Measurements from ENCODE around the gene TNNI2.

TNNI2 gene

DNA sequence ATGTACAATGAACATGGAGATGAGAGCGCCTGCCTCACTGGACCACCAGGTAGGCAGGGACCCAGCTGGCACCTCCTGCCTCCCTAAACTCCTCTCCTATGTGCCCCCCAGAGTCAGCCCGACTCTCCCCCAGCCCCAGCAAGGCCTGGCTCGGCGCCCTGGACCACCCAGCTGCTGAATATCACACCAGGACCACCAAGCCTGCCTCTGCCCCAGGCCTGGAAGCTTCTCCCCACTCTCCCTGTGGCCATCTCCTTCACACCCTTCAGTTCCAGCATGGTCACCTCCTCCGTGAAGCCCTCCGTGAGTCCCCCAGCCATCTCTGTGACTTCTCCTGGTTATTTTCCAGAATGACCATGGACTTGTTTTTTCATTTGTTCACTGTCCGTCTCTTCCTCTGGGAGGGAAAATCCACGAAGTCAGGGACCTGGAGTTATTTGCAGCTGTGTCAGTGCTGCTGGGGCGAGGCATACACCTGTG, 7.7 kb downstream of the TNNI2 start:
- TF ChIP-seq CTCF (conservative IDR thresholded peaks at IDR 0.05) (no peak), ZFX (IDR thresholded peaks at IDR 0.05) (no peak)
- no peak overlapping the region for H3K27ac ChIP-seq

- no peak overlapping the region for H3K27ac ChIP-seq
- no peak for TF ChIP-seq CTCF (conservative IDR thresholded peaks at IDR 0.05)
- TF ChIP-seq ZFX (IDR thresholded peaks at IDR 0.05): no peak
These were observed 8.4 kb downstream of the TNNI2 start for GRCh38 chr11:1847006-1847735.

DNA sequence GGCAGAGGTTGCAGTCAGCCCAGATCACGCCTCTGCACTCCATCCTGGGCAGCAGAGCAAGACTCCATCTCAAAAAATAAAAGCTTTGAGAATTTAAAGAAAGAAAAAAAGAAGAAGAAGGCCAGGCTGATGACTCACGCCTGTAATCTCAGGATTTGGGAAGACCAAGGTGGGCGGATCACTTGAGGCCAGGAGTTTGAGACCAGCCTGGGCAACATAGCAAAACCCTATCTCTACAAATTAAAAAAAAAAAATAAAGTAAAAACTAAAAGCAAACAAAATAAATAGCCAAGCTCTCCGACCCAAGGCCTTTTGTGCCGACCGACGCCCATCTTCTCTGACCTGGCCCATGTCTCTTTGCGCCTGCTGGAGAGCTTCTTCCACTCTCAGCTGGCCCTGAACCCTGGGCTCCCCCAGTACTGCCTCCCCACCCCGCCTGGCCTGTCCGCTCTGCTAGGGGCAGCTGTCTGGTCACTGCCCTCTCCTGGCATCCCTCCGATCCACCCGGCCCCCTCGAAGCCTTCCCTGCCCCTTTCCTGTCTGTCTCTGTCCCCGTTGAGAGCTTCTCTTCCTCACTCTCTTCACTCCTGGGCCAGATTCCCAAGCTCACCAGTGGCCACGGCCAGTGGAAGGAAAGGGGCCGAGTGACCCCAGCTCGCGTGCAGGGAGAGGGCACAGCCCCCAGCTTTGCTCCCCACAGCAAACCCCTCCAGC, 9.3 kb downstream of the TNNI2 start:
- no peak overlapping the region for H3K27ac ChIP-seq
- TF ChIP-seq CTCF (conservative IDR thresholded peaks at IDR 0.05): no peak
- TF ChIP-seq ZFX (IDR thresholded peaks at IDR 0.05): no peak

- no peak for TF ChIP-seq CTCF (conservative IDR thresholded peaks at IDR 0.05)
- no peak for TF ChIP-seq ZFX (IDR thresholded peaks at IDR 0.05)
These were observed 10.1 kb downstream of the TNNI2 start for GRCh38 chr11:1848640-1849430.

DNA sequence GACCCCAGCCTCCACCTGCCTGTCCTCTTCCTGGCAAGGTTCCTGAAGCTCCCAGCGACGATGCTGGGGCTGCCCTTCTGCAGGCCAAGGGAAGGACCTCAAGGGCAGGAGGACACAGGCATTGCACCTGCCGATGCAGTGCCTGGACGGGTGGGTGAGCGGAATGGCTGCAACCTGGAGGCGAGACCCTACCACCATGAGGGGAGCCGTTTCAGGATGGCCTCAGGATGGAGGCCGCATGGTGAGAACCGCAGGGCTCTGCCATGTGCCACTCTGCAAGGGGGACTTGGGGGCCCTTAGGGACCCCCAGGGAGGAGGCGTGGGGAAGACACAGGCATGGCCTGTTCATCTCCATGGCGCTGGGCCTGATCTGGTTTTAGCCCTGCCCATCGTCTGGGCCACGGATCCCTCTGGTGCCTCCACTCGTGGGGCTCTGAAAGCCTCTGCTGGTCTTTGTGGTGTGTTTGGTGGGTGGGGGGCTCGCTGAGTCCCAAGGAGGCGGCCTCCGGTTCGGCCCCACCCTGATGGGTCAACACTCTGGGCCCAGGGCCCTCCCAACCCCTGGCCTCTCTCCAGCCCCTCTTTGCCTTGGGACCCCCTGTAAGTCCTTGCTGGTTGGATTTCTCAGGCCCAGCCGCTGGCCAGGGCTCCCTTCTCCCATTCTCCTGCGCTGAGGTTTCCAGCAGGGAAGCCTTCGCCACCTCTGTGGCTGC, 12.8 kb downstream of the TNNI2 start:
- H3K27ac ChIP-seq: no peak overlapping the region
- no peak for TF ChIP-seq ZFX (IDR thresholded peaks at IDR 0.05)
- TF ChIP-seq CTCF (conservative IDR thresholded peaks at IDR 0.05): no peak

More at GRCh38 chr11:1848640-1849430, 10.1 kb downstream of the TNNI2 start:
- H3K27ac ChIP-seq: no peak overlapping the region

DNA sequence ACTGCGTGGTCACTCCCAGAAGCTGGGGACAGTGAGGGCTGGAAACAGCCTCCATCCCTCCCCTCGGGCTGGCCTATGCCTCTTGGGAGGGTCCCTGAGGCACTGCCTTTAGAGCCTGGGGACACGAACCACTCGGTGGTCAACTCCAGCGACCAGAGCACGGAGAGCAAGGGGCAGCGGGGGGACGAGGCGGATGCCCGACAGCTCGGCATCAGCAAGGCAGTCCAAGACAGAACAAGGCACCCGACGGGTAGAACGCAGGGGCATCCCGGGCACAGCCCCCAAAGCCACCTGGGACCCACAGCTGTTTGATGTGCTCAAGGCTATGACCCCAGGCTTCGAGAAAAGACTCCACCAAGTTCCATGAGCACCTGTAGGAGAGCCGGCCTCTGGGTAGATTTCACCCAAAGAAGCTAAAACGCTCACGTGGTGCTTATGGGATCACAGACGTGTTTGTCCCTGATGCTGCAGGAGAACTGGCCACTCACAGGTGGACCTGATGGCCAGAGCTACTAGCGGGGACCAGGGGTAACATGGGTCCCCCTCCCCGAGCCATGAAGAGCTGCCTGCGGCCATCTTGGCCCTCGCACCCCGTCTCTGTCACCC, 13.6 kb downstream of the TNNI2 start:
- TF ChIP-seq CTCF (conservative IDR thresholded peaks at IDR 0.05) (no peak), ZFX (IDR thresholded peaks at IDR 0.05) (no peak)
- H3K27ac ChIP-seq: no peak overlapping the region

Data from C4-2B (cell line).